Mammary epithelial cell (primary cell): Measurements from ENCODE around the gene FMNL2.

Experiments used
- EZH2 ChIP-seq: IDR thresholded peaks from 2 replicates; pipeline ENCODE4 v1.6.1; 2012; ENCODE audit warnings: low read length, inconsistent platforms, borderline replicate concordance
- TF ChIP-seq, protein P1 (sequence below), 2 donors: IDR thresholded peaks in 1 of 2; conservative IDR thresholded peaks in 1 of 2; 2 replicates each; pipeline ENCODE4 v1.5.1; 2011 to 2012; ENCODE audit warnings: inconsistent platforms in 2 of 2, low read length in 2 of 2, mild to moderate bottlenecking in 2 of 2, control low read depth in 1 of 2, low read depth in 1 of 2; ENCODE audit not compliant: insufficient read depth in 1 of 2; ENCODE audit errors: extremely low read depth in 1 of 2

DNA sequence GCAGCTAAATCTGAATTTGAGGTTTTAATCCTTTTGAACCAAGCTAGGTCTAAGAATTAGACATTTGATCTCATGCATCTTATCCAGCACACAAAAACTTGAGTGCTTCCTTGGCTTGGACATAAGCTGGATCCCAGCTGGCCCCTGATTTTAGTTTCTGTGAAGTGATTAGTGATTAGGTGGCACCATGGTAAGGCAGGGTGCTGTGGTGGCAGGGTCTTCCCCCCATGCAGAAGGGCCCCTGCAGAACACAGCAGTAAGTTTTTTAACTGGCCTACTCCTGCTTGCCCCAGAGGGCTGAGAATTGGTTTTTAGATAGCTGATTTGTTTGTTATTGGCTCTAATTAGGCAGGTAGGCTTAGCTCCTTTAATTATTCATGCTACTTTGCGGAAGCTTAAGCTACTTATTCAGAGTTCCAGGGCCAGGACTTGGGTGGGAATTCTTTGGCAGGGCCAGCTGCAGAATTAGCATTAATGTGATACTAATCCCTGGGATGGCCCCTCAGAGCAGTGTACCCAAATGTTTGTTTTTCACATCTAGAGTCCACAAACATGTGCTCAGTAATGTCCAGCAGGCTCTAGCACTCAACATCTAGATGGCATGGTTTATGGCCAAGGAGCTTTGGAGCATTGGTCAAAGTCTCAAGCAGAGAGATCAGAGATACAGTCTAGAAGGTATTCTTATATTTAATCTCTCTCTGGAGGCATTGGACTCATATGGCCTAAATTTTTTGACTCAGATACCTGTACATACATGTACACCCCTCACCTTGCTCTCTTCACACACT, 99.6 kb downstream of the FMNL2 start:
- TF ChIP-seq, protein P1, sequence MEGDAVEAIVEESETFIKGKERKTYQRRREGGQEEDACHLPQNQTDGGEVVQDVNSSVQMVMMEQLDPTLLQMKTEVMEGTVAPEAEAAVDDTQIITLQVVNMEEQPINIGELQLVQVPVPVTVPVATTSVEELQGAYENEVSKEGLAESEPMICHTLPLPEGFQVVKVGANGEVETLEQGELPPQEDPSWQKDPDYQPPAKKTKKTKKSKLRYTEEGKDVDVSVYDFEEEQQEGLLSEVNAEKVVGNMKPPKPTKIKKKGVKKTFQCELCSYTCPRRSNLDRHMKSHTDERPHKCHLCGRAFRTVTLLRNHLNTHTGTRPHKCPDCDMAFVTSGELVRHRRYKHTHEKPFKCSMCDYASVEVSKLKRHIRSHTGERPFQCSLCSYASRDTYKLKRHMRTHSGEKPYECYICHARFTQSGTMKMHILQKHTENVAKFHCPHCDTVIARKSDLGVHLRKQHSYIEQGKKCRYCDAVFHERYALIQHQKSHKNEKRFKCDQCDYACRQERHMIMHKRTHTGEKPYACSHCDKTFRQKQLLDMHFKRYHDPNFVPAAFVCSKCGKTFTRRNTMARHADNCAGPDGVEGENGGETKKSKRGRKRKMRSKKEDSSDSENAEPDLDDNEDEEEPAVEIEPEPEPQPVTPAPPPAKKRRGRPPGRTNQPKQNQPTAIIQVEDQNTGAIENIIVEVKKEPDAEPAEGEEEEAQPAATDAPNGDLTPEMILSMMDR (conservative IDR thresholded peaks at IDR 0.05 in 1 of 2, IDR thresholded peaks at IDR 0.05 in 1 of 2; ENCODE audit: extremely low read depth in 1 of 2, insufficient read depth in 1 of 2, low read depth in 1 of 2, low read length in 2 of 2) = no peak
- TF ChIP-seq EZH2 = no peak
